Body of pancreas (tissue), 4 donors: Measurements from ENCODE around the gene ARID1B. TPM values are rescaled to one million over a fixed set of nuclear protein-coding genes. Genes with fewer than 3 reads are reported as not detected.
A peak's percentile ranks its signal among the peaks of the same experiment; 100 is the strongest.

ENCODE experiments used
- ATAC-seq: fragments of 150-250 bp; one replicate; pipeline ENCODE4 v1.9.1; 2016
- DNase-seq, 4 donors: peaks; one replicate each; pipeline ENCODE4 v3.0.0-alpha.2; 2019
- H3K27ac ChIP-seq, 4 donors: fragments of 200-600 bp; sonication (generic); 1 replicate in 3 of 4; 2 replicates in 1 of 4; pipeline versions ENCODE4 v1.5.1 to v1.6.1; 2016 to 2019; ENCODE audit warnings: mild to moderate bottlenecking in 1 of 4, mixed read lengths in 1 of 4, moderate library complexity in 1 of 4
- H3K27me3 ChIP-seq, 2 donors: fragments of 200-600 bp; sonication (generic); one replicate each; pipeline ENCODE4 v1.6.0; 2016; ENCODE audit warnings: mild to moderate bottlenecking in 1 of 2
- H3K36me3 ChIP-seq, 2 donors: fragments of 200-600 bp; sonication (generic); replicated peaks in 1 of 2; 2 replicates each; pipeline ENCODE4 v1.5.1; 2016; ENCODE audit warnings: low read depth in 2 of 2; ENCODE audit not compliant: insufficient read depth in 1 of 2
- H3K4me1 ChIP-seq: fragments of 200-600 bp; sonication (generic); one replicate; pipeline ENCODE4 v1.6.0; 2016
- H3K4me3 ChIP-seq, 2 donors: fragments of 200-600 bp; sonication (generic); 1 replicate in 1 of 2; 2 replicates in 1 of 2; pipeline ENCODE4 v1.5.1; 2016 to 2019
- H3K9me3 ChIP-seq, 3 donors: fragments of 200-600 bp; sonication (generic); 1 replicate in 2 of 3; 2 replicates in 1 of 3; pipeline ENCODE4 v1.5.1; 2016
- CTCF ChIP-seq, 7 experiments: fragments of 450-650 bp in 4 of 7; fragments of 200-600 bp in 3 of 7; sonication (generic) in 3 of 7; IDR thresholded peaks; one replicate each; pipeline ENCODE4 v1.5.1; 2016 to 2019; ENCODE audit warnings: antibody characterized with exemption in 7 of 7
- POLR2A ChIP-seq, 3 donors: fragments of 450-650 bp; IDR thresholded peaks; one replicate each; pipeline ENCODE4 v1.6.1; 2016; ENCODE audit warnings: antibody characterized with exemption in 3 of 3, mild to moderate bottlenecking in 2 of 3
- WGBS, 2 donors: methylation state at CpG; one replicate each; pipeline ENCODE4 v1.1.5; 2017; 5-methylcytosine and 5-hydroxymethylcytosine counted together
- intact Hi-C: fragments of 100-400 bp; cut with DNase I; formaldehyde crosslinking; loops from one replicate; pipeline ENCODE4 v1.15.1; 2023
- total RNA-seq, 2 donors: library from RNA; depleted of rRNA; stranded (reverse); fragments of >200 nt; gene quantifications; one replicate each; pipeline ENCODE4 v1.1.0, GENCODE V29; 2016

ARID1B gene
- total RNA-seq, 2 donors from 2014 or later: 71.5 to 85.1 TPM

GRCh38 chr6:156809446-156810178 is 32.4 kb downstream of the ARID1B start:
- intact Hi-C loops: no loop called here
- ATAC-seq (no peak), DNase-seq (no peak)
- Histone ChIP-seq H3K27me3 (no peaks in the 10 kb centered on the region), H3K9me3 (no peaks in the 10 kb centered on the region), H3K4me3 (no peak overlapping the region), H3K4me1 (peaks cover 45% of the 10 kb centered on the region), H3K36me3 (no peaks in the 10 kb centered on the region), H3K27ac (no peak overlapping the region)
- TF ChIP-seq CTCF (IDR thresholded peaks at IDR 0.05) (no peak), POLR2A (IDR thresholded peaks at IDR 0.05) (no peak)
- 85 to 92% methylated on average over 2 of the region's 2 CpGs for WGBS, 2 donors

GRCh38 chr6:156814036-156814581 is 36.9 kb downstream of the ARID1B start:
- H3K4me3 ChIP-seq: no peak overlapping the region
- no peak overlapping the region for H3K27ac ChIP-seq
- H3K9me3 ChIP-seq: no peaks in the 10 kb centered on the region
- peaks cover 53% of the 10 kb centered on the region for H3K4me1 ChIP-seq
- ATAC-seq (no peak), DNase-seq (no peak)
- WGBS, 2 donors: 78 to 80% methylated on average over 8 of the region's 8 CpGs
- no peaks in the 10 kb centered on the region for H3K27me3 ChIP-seq
- no peaks in the 10 kb centered on the region for H3K36me3 ChIP-seq
- intact Hi-C loops: no loop called here
- no peak for TF ChIP-seq CTCF (IDR thresholded peaks at IDR 0.05)
- TF ChIP-seq POLR2A (IDR thresholded peaks at IDR 0.05): no peak

- DNase-seq (peak; percentile 45 to 75 (median 70)), ATAC-seq (peak; percentile 90)
- Histone ChIP-seq H3K27ac (peak overlapping the region in 1 of 4 donors; percentile 38), H3K9me3 (no peaks in the 10 kb centered on the region), H3K27me3 (no peaks in the 10 kb centered on the region), H3K4me3 (no peak overlapping the region), H3K4me1 (peaks cover 49% of the 10 kb centered on the region), H3K36me3 (no peaks in the 10 kb centered on the region)
- WGBS, 2 donors: 56 to 65% methylated on average over 7 of the region's 7 CpGs
- intact Hi-C loops: no loop called here
- TF ChIP-seq CTCF (IDR thresholded peaks at IDR 0.05) (no peak), POLR2A (IDR thresholded peaks at IDR 0.05) (no peak)
Observed at GRCh38 chr6:156816505-156816904, 39.3 kb downstream of the ARID1B start.

- Histone ChIP-seq H3K27ac (no peak overlapping the region), H3K4me3 (no peak overlapping the region), H3K9me3 (no peaks in the 10 kb centered on the region), H3K4me1 (peaks cover 49% of the 10 kb centered on the region), H3K27me3 (no peaks in the 10 kb centered on the region), H3K36me3 (no peaks in the 10 kb centered on the region)
- DNase-seq (no peak), ATAC-seq (no peak)
- TF ChIP-seq POLR2A (IDR thresholded peaks at IDR 0.05) (no peak), CTCF (IDR thresholded peaks at IDR 0.05) (no peak)
- WGBS, 2 donors: 93 to 96% methylated on average over 3 of the region's 3 CpGs
- intact Hi-C loops: no loop called here
Observed at GRCh38 chr6:156820089-156820798, 43.1 kb downstream of the ARID1B start.
